Adrenal gland (tissue), 12 donors: ENCODE results near the gene ATP11A. TPM values are rescaled to one million over a fixed set of nuclear protein-coding genes. Genes with fewer than 3 reads are reported as not detected.

Source experiments
- DNase-seq, 7 donors: peaks; one replicate each; pipeline ENCODE4 v3.0.0-alpha.2; 2019 to 2020
- H3K27ac ChIP-seq, 5 donors: fragments of 200-600 bp; sonication (generic) in 4 of 5; 1 replicate in 3 of 5; 2 replicates in 2 of 5; pipeline versions ENCODE4 v1.5.1 to v1.8.0; 2016 to 2020; ENCODE audit warnings: mild to moderate bottlenecking in 1 of 5
- H3K27me3 ChIP-seq: fragments of 200-600 bp; 2 replicates; pipeline ENCODE4 v1.8.0; 2021
- H3K36me3 ChIP-seq, 2 donors: fragments of 200-600 bp; replicated peaks in 1 of 2; 1 replicate in 1 of 2; 2 replicates in 1 of 2; pipeline versions ENCODE4 v1.5.1 to v1.8.0; 2018 to 2022
- H3K4me1 ChIP-seq, 2 donors: fragments of 200-600 bp; replicated peaks in 1 of 2; 1 replicate in 1 of 2; 2 replicates in 1 of 2; pipeline versions ENCODE4 v1.5.1 to v1.8.0; 2018 to 2021
- H3K4me3 ChIP-seq, 4 donors: fragments of 200-600 bp; sonication (generic) in 3 of 4; one replicate each; pipeline ENCODE4 v1.5.1; 2016 to 2018
- H3K9me3 ChIP-seq, 3 donors: fragments of 200-600 bp; sonication (generic) in 1 of 3; replicated peaks in 1 of 3; 1 replicate in 2 of 3; 2 replicates in 1 of 3; pipeline versions ENCODE4 v1.5.1 to v1.8.0; 2016 to 2021
- POLR2A ChIP-seq, 2 donors: fragments of 450-650 bp; IDR thresholded peaks; one replicate each; pipeline ENCODE4 v1.6.1; 2017; ENCODE audit warnings: antibody characterized with exemption in 2 of 2, mild to moderate bottlenecking in 2 of 2, moderate library complexity in 1 of 2
- WGBS, 4 donors: extraction: QIAGEN DNeasy Blood & Tissue Kit in 2 of 4; methylation state at CpG; one replicate each; pipeline versions ENCODE4 v1.1.5 to v1.1.7; 2013 to 2017; 5-methylcytosine and 5-hydroxymethylcytosine counted together
- intact Hi-C, 2 donors: fragments of 100-400 bp; cut with DNase I; formaldehyde crosslinking; loops; one replicate each; pipeline versions ENCODE4 v1.14.1 to v1.15.0; 2022 to 2023
- polyA plus RNA-seq, 3 donors: library from polyadenylated mRNA; stranded (reverse); fragments of 200-250 nt in 2 of 3; fragments of 350-450 nt in 1 of 3; fragmentation: Illumina TruSeq in 1 of 3; extraction: RNeasy Lipid Tissue Mini Kit (QIAGEN cat#74804) in 1 of 3; gene quantifications; one replicate each; pipeline ENCODE4 v1.2.3, GENCODE V29; 2013 to 2014
- total RNA-seq, 9 donors: library from RNA; depleted of rRNA in 4 of 9; stranded (reverse); fragments of >200 nt in 4 of 9; fragments of 120-200 nt in 1 of 9; fragmentation: NEBNext Ultra II Directional in 1 of 9; extraction: Animal tissue kit (Norgen Biotek cat#: 25700) in 1 of 9; gene quantifications; one replicate each; pipeline versions ENCODE4 v1.1.0 to v1.2.4, GENCODE V29; 2013 to 2023
- TF ChIP-seq, protein P1 (sequence below), 6 experiments: fragments of 450-650 bp in 4 of 6; fragments of 200-600 bp in 2 of 6; sonication (generic) in 1 of 6; IDR thresholded peaks; 1 replicate in 5 of 6; 2 replicates in 1 of 6; pipeline versions ENCODE4 v1.5.1 to v1.8.0; 2016 to 2021; ENCODE audit warnings: antibody characterized with exemption in 6 of 6, mild to moderate bottlenecking in 2 of 6, moderate library complexity in 1 of 6
- donor health status: healthy with polysubstance abuse.
- donor health status: Bipolar disorder and iron deficiency.
- donor health status: DM: yes; HTN: yes; CAD: no.
- donor health status: DM: no; HTN: no; CAD: no.
- donor health status: DM: no; HTN: no; CAD: no.
- donor health status: DM: yes; HTN: yes; CAD: no.

Gene ATP11A
- total and polyA plus RNA-seq, 12 donors = 6.0 to 94.1 (median 29.8) TPM

- intact Hi-C loops = no loop called here
- peaks cover 26 to 34% of the 10 kb centered on the region in 2 donors for H3K4me1 ChIP-seq
- 31 to 38% (median 34%) methylated on average over 11 to 18 of the region's 18 CpGs for WGBS, 4 donors
- peak; percentile 56 to 84 (median 76) for DNase-seq
- H3K36me3 ChIP-seq = no peaks in the 10 kb centered on the region
- TF ChIP-seq, protein P1, sequence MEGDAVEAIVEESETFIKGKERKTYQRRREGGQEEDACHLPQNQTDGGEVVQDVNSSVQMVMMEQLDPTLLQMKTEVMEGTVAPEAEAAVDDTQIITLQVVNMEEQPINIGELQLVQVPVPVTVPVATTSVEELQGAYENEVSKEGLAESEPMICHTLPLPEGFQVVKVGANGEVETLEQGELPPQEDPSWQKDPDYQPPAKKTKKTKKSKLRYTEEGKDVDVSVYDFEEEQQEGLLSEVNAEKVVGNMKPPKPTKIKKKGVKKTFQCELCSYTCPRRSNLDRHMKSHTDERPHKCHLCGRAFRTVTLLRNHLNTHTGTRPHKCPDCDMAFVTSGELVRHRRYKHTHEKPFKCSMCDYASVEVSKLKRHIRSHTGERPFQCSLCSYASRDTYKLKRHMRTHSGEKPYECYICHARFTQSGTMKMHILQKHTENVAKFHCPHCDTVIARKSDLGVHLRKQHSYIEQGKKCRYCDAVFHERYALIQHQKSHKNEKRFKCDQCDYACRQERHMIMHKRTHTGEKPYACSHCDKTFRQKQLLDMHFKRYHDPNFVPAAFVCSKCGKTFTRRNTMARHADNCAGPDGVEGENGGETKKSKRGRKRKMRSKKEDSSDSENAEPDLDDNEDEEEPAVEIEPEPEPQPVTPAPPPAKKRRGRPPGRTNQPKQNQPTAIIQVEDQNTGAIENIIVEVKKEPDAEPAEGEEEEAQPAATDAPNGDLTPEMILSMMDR (IDR thresholded peaks at IDR 0.05) = no peak
- peak; percentile 16 to 65 for TF ChIP-seq POLR2A (IDR thresholded peaks at IDR 0.05)
- H3K27me3 ChIP-seq = no peaks in the 10 kb centered on the region
- H3K27ac ChIP-seq = peak overlapping the region in 4 of 5 donors; percentile 38 to 83 (median 68)
- H3K9me3 ChIP-seq = no peaks in the 10 kb centered on the region
- H3K4me3 ChIP-seq = no peak overlapping the region
Observed at GRCh38 chr13:112725346-112726015, 35.6 kb downstream of the ATP11A start.

GRCh38 chr13:112726016-112726767 is 36.4 kb downstream of the ATP11A start:
- H3K27ac ChIP-seq = peak overlapping the region in 4 of 5 donors; percentile 38 to 83 (median 68)
- 45 to 56% (median 50%) methylated on average over 17 of the region's 17 CpGs for WGBS, 4 donors
- intact Hi-C loops = no loop called here
- H3K27me3 ChIP-seq = no peaks in the 10 kb centered on the region
- no peaks in the 10 kb centered on the region for H3K36me3 ChIP-seq
- peaks cover 26 to 34% of the 10 kb centered on the region in 2 donors for H3K4me1 ChIP-seq
- no peak overlapping the region for H3K4me3 ChIP-seq
- no peak for TF ChIP-seq POLR2A (IDR thresholded peaks at IDR 0.05)
- TF ChIP-seq, protein P1 (IDR thresholded peaks at IDR 0.05) = no peak
- no peaks in the 10 kb centered on the region for H3K9me3 ChIP-seq
- DNase-seq = no peak

- Histone ChIP-seq H3K9me3 (no peaks in the 10 kb centered on the region), H3K4me3 (no peak overlapping the region), H3K36me3 (no peaks in the 10 kb centered on the region), H3K4me1 (peaks cover 14 to 22% of the 10 kb centered on the region in 2 donors), H3K27ac (peak overlapping the region in 1 of 5 donors; percentile 21), H3K27me3 (no peaks in the 10 kb centered on the region)
- TF ChIP-seq, protein P1 (IDR thresholded peaks at IDR 0.05) = no peak
- TF ChIP-seq POLR2A (IDR thresholded peaks at IDR 0.05) = no peak
- no peak for DNase-seq
- intact Hi-C loops = no loop called here
- 85 to 95% (median 93%) methylated on average over 14 to 17 of the region's 17 CpGs for WGBS, 4 donors
Observed at GRCh38 chr13:112727581-112727980, 37.7 kb downstream of the ATP11A start.

GRCh38 chr13:112728375-112729126 is 38.7 kb downstream of the ATP11A start:
- Histone ChIP-seq H3K36me3 (no peaks in the 10 kb centered on the region), H3K9me3 (no peaks in the 10 kb centered on the region), H3K4me1 (peaks cover 14 to 28% of the 10 kb centered on the region in 2 donors), H3K27ac (no peak overlapping the region), H3K27me3 (no peaks in the 10 kb centered on the region), H3K4me3 (no peak overlapping the region)
- 95 to 96% (median 95%) methylated on average over 34 of the region's 34 CpGs for WGBS, 4 donors
- no peak for DNase-seq
- TF ChIP-seq, protein P1 (IDR thresholded peaks at IDR 0.05) = no peak
- TF ChIP-seq POLR2A (IDR thresholded peaks at IDR 0.05) = no peak
- intact Hi-C loops = no loop called here
